ENCODE measurements around the gene LITAFD.

LITAFD gene

DNA sequence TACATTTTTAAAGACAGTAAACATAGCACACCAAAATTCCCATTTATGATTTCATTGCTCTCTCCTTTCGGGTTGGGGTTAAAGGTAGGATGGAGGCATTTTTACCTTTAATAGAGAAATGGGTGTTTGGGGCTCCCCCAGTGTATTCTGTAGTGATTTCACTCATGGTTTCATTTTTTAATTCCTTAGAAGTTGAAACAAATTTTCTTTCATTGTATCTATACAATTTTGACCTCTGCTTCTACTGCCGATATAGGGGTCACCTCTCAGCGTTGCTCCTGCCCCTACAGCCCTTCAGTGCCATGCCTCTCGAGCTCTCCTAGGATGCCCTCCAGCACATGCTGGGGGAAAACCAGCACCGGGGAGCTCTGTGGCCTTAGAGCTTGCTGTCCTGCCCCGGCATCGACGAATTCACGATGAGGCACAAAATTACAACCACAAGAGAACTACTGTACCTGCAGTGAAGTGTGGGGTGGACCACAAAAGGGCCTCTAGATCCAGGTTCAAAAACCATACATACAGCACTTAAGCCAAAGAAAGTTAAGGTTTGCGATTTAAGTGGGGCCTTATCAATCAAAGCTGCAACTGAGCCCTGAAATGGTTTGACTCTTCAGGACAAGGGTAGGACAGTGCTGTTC, 39.3 kb downstream of the LITAFD start:
- H3K9me3 ChIP-seq (ENCODE audit: control insufficient read depth, insufficient read depth, low read length): no peaks in the 10 kb centered on the region
- no peaks in the 10 kb centered on the region for H3K4me1 ChIP-seq (ENCODE audit: control insufficient read depth, insufficient read depth, low read length)
- H3K9ac ChIP-seq (ENCODE audit: low read depth, low read length): no peak overlapping the region
- H3K27me3 ChIP-seq (ENCODE audit: control insufficient read depth, insufficient read depth, low read length): no peaks in the 10 kb centered on the region
- H3K4me3 ChIP-seq (ENCODE audit: low read depth, low read length): no peak overlapping the region
- H3K36me3 ChIP-seq (ENCODE audit: control insufficient read depth, insufficient read depth, low read length): peaks cover 44% of the 10 kb centered on the region

DNA sequence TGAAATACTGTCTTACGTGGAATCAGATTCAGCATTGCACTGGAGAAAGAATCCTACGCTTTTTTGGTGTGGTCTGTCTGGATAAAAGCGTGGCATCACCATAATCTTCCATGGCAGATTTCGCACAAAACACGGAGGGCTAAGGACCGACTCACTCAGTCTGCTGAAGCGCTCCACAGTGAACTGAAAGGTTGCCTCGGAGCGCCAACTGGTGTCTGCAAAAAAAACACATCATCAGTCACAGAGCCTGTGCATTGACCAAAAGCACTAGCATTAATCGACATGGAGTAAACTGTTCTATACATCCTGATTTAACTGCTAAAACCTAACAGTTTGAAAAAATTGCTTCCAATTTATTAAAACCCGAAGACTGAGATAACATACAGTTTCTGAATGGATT, 41.0 kb downstream of the LITAFD start:
- no peaks in the 10 kb centered on the region for H3K4me1 ChIP-seq (ENCODE audit: control insufficient read depth, insufficient read depth, low read length)
- no peaks in the 10 kb centered on the region for H3K9me3 ChIP-seq (ENCODE audit: control insufficient read depth, insufficient read depth, low read length)
- H3K36me3 ChIP-seq (ENCODE audit: control insufficient read depth, insufficient read depth, low read length): peaks cover 38% of the 10 kb centered on the region
- no peak overlapping the region for H3K4me3 ChIP-seq (ENCODE audit: low read depth, low read length)
- H3K9ac ChIP-seq (ENCODE audit: low read depth, low read length): no peak overlapping the region
- no peaks in the 10 kb centered on the region for H3K27me3 ChIP-seq (ENCODE audit: control insufficient read depth, insufficient read depth, low read length)

DNA sequence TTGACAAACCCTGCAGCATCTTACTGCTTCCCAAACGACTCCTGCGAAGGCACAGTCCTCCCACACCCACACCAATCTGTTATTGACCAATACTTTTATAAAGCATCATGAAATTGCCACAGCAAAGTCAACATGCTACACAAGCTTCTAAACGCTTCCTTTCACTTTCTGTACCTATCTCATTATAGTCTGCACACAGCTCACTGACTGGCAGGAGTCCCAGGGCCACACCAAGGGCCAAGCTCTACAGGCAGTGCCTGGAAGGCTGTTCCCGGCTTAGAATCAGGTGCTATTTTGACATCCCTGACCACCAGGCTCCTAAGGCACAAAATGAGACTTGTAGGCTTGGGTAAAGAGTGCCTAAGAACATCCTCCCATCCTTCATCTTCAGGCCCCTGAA, 42.1 kb downstream of the LITAFD start:
- peaks cover 34% of the 10 kb centered on the region for H3K36me3 ChIP-seq (ENCODE audit: control insufficient read depth, insufficient read depth, low read length)
- no peak overlapping the region for H3K9ac ChIP-seq (ENCODE audit: low read depth, low read length)
- H3K9me3 ChIP-seq (ENCODE audit: control insufficient read depth, insufficient read depth, low read length): no peaks in the 10 kb centered on the region
- H3K27me3 ChIP-seq (ENCODE audit: control insufficient read depth, insufficient read depth, low read length): no peaks in the 10 kb centered on the region
- no peak overlapping the region for H3K4me3 ChIP-seq (ENCODE audit: low read depth, low read length)
- no peaks in the 10 kb centered on the region for H3K4me1 ChIP-seq (ENCODE audit: control insufficient read depth, insufficient read depth, low read length)

DNA sequence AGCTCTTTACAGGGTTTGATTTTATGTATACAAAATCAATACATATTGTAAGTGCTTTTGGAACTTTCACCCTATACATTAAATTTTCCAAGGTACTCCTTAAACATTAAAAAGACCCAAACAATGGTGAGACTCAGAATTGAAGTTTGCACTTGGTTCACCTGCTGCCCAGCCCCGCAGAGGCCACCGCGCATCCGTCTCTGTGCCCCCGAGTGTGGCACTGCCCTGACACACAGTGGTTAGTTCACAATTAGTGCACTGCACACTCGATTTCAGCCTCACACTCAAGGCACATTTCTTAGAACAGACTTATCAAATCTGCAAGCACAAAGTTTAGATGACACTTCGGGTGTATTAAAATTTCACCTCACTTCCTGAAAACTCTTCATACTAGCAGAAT, 43.3 kb downstream of the LITAFD start:
- Histone ChIP-seq H3K36me3 (ENCODE audit: control insufficient read depth, insufficient read depth, low read length) (peaks cover 27% of the 10 kb centered on the region), H3K9ac (ENCODE audit: low read depth, low read length) (no peak overlapping the region), H3K4me3 (ENCODE audit: low read depth, low read length) (no peak overlapping the region), H3K27me3 (ENCODE audit: control insufficient read depth, insufficient read depth, low read length) (no peaks in the 10 kb centered on the region), H3K4me1 (ENCODE audit: control insufficient read depth, insufficient read depth, low read length) (no peaks in the 10 kb centered on the region), H3K9me3 (ENCODE audit: control insufficient read depth, insufficient read depth, low read length) (no peaks in the 10 kb centered on the region)

DNA sequence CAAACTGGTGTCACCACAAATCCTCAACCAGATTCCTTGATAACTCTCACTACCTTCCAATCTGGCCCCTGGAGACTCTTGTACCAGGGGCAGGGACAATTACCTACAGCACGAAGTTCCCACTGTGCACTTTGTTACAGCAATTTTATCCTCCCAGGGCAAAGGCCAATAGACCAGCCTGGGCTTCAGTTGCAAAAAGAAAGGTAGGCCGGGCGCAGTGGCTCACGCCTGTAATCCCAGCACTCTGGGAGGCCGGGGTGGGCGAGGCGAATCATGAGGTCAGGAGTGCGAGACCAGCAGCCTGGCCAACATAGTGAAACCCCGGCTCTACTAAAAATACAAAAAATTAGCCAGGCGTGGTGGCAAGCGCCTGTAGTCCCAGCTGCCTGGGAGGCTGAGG, 44.7 kb downstream of the LITAFD start:
- Histone ChIP-seq H3K27me3 (ENCODE audit: control insufficient read depth, insufficient read depth, low read length) (no peaks in the 10 kb centered on the region), H3K4me1 (ENCODE audit: control insufficient read depth, insufficient read depth, low read length) (no peaks in the 10 kb centered on the region), H3K9me3 (ENCODE audit: control insufficient read depth, insufficient read depth, low read length) (no peaks in the 10 kb centered on the region), H3K4me3 (ENCODE audit: low read depth, low read length) (no peak overlapping the region), H3K9ac (ENCODE audit: low read depth, low read length) (no peak overlapping the region), H3K36me3 (ENCODE audit: control insufficient read depth, insufficient read depth, low read length) (peaks cover 13% of the 10 kb centered on the region)

DNA sequence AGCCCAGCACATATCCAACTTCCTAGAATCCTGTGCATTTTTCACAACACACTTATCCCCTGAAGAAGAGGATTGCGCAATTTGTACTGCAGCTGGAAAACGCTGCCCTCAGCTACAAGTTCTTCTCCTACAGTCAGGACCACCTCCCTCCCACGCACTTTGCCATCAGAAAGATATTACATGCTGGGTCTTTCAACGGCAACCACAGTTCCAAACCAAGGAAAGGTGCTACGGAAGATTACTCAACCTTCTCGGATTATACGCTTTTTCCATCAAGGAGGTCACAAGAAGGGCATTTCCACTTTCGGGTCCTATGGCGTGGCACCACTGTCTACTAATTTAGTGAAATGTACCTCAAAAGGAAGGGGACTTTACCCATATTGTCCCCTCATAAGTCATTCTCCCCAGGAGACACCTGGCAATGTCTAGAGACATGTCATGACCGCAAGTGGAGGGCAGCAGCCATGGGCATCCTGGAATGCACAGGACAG, 46.4 kb downstream of the LITAFD start:
- no peaks in the 10 kb centered on the region for H3K4me1 ChIP-seq (ENCODE audit: control insufficient read depth, insufficient read depth, low read length)

DNA sequence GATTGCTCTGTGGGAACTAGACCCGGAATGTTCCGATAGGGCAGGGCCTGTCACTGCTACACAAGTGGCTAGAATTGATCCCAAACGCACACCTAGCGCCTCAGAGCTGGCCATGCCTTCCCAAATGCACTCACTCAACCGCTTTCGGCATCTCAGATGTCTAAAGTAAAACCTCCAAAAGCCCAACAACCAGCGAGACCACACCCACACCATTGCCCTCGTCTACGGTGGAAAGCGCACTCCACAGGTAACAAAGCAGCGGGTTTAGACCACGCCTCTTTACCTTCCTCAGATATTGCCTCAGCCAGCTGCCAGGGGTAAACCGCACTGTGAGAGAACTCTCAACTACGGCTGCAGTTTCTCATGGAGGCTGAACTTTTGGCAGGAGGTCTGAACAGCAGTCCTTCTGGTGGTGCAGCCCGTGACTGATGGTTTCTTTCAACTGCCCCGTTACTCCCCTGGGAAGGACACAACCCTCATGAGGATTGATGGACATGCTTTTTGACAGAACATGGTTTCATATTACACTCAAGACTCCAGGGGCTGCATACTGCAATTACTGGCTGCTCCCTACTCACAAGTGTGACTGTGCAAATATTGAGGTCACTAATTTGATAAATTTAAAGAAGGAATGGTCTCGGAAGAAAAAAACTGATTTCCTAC, 47.1 kb downstream of the LITAFD start:
- Histone ChIP-seq H3K9ac (ENCODE audit: low read depth, low read length) (no peak overlapping the region), H3K9me3 (ENCODE audit: control insufficient read depth, insufficient read depth, low read length) (no peaks in the 10 kb centered on the region), H3K4me3 (ENCODE audit: low read depth, low read length) (no peak overlapping the region), H3K27me3 (ENCODE audit: control insufficient read depth, insufficient read depth, low read length) (no peaks in the 10 kb centered on the region), H3K4me1 (ENCODE audit: control insufficient read depth, insufficient read depth, low read length) (peaks cover 2% of the 10 kb centered on the region), H3K36me3 (ENCODE audit: control insufficient read depth, insufficient read depth, low read length) (peaks cover 6% of the 10 kb centered on the region)

More for the DNA sequence above, 46.4 kb downstream of the LITAFD start:
- Histone ChIP-seq H3K36me3 (ENCODE audit: control insufficient read depth, insufficient read depth, low read length) (peaks cover 6% of the 10 kb centered on the region), H3K4me3 (ENCODE audit: low read depth, low read length) (no peak overlapping the region), H3K9me3 (ENCODE audit: control insufficient read depth, insufficient read depth, low read length) (no peaks in the 10 kb centered on the region), H3K27me3 (ENCODE audit: control insufficient read depth, insufficient read depth, low read length) (no peaks in the 10 kb centered on the region), H3K9ac (ENCODE audit: low read depth, low read length) (no peak overlapping the region)

DNA sequence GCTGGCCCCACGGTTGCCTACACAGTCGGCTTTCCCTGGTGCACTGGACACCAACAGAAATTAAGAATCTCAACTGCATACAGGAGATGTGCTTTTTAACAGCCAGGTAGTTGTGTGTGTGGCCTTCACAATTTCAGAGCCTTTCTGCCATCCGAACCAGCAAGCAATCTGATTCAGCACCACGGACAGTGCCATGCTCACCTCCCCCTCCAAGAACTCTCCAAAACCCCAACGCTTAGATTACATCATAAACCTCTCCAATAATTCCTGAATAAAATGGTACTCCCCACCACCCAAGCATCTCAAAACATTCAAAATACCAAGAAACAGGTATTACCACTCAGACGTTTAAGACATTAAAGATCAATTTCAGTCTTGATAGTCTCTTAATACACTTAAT, 49.7 kb downstream of the LITAFD start:
- H3K9ac ChIP-seq (ENCODE audit: low read depth, low read length): no peak overlapping the region
- no peaks in the 10 kb centered on the region for H3K9me3 ChIP-seq (ENCODE audit: control insufficient read depth, insufficient read depth, low read length)
- H3K36me3 ChIP-seq (ENCODE audit: control insufficient read depth, insufficient read depth, low read length): peaks cover 6% of the 10 kb centered on the region
- peaks cover 16% of the 10 kb centered on the region for H3K4me1 ChIP-seq (ENCODE audit: control insufficient read depth, insufficient read depth, low read length)
- H3K27me3 ChIP-seq (ENCODE audit: control insufficient read depth, insufficient read depth, low read length): no peaks in the 10 kb centered on the region
- H3K4me3 ChIP-seq (ENCODE audit: low read depth, low read length): no peak overlapping the region

DNA sequence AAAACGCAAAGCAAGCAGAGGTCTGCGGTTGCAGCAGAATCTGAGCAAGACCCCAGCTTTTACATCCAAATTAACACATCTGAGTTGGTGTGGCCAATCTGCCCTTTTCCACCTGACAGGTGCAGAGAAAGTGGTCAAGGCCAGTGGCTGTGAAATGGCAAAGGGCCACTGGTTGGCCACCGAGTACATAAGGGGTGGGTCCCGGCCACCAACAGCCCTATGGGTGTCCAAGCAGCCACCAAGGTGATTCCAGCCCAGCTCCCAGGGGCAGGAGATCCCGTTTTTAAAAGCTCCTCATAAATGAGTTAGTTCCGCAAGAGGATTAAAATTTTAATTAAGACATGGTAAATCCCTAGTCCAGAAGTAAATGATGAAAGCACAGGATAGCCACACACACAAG, 52.5 kb downstream of the LITAFD start:
- Histone ChIP-seq H3K9ac (ENCODE audit: low read depth, low read length) (no peak overlapping the region), H3K4me3 (ENCODE audit: low read depth, low read length) (no peak overlapping the region), H3K27me3 (ENCODE audit: control insufficient read depth, insufficient read depth, low read length) (no peaks in the 10 kb centered on the region), H3K4me1 (ENCODE audit: control insufficient read depth, insufficient read depth, low read length) (peaks cover 19% of the 10 kb centered on the region), H3K36me3 (ENCODE audit: control insufficient read depth, insufficient read depth, low read length) (peaks cover 3% of the 10 kb centered on the region), H3K9me3 (ENCODE audit: control insufficient read depth, insufficient read depth, low read length) (no peaks in the 10 kb centered on the region)

Measured in iPS-15b (cell line).